ENCODE measurements around the gene TRIP6. TPM values are rescaled to one million over a fixed set of nuclear protein-coding genes. Genes with fewer than 3 reads are reported as not detected.
"Not testable (repeated sequence)": the region's sequence is repeated elsewhere in the genome, so short reads cannot be mapped to it uniquely, and the experiment has no call there.

Gene TRIP6
- total RNA-seq, 1 donor from 2014 or later = 25.6 TPM

- Histone ChIP-seq H3K27me3 (ENCODE audit: control insufficient read depth in 3 of 3, insufficient read depth in 3 of 3, low read length in 3 of 3) (no peaks in the 10 kb centered on the region), H3K9me3 (ENCODE audit: control insufficient read depth in 3 of 3, low read length in 3 of 3) (no peaks in the 10 kb centered on the region), H3K9ac (ENCODE audit: low read depth in 1 of 3, low read length in 3 of 3) (peak overlapping the region in 2 of 3 donors; percentile 69 to 78), H3K4me1 (ENCODE audit: control insufficient read depth in 3 of 3, insufficient read depth in 3 of 3, low read length in 3 of 3) (peaks cover 4 to 9% (median 8%) of the 10 kb centered on the region in 3 donors), H3K36me3 (ENCODE audit: control insufficient read depth in 3 of 3, insufficient read depth in 3 of 3, low read length in 3 of 3) (no peaks in the 10 kb centered on the region), H3K27ac (ENCODE audit: low read depth, low read length) (peak overlapping the region; percentile 65), H3K4me3 (ENCODE audit: low read length in 3 of 3) (peak overlapping the region; percentile 57 to 80 (median 76))
Measured at GRCh38 chr7:100836812-100837098, 30.4 kb upstream of the TRIP6 start.

- peak overlapping the region; percentile 57 to 80 (median 76) for H3K4me3 ChIP-seq (ENCODE audit: low read length in 3 of 3)
- no peaks in the 10 kb centered on the region for H3K27me3 ChIP-seq (ENCODE audit: control insufficient read depth in 3 of 3, insufficient read depth in 3 of 3, low read length in 3 of 3)
- H3K9me3 ChIP-seq (ENCODE audit: control insufficient read depth in 3 of 3, low read length in 3 of 3) = no peaks in the 10 kb centered on the region
- peak overlapping the region; percentile 57 to 78 (median 69) for H3K9ac ChIP-seq (ENCODE audit: low read depth in 1 of 3, low read length in 3 of 3)
- H3K4me1 ChIP-seq (ENCODE audit: control insufficient read depth in 3 of 3, insufficient read depth in 3 of 3, low read length in 3 of 3) = peaks cover 4 to 9% (median 8%) of the 10 kb centered on the region in 3 donors
- peak overlapping the region; percentile 65 for H3K27ac ChIP-seq (ENCODE audit: low read depth, low read length)
- H3K36me3 ChIP-seq (ENCODE audit: control insufficient read depth in 3 of 3, insufficient read depth in 3 of 3, low read length in 3 of 3) = no peaks in the 10 kb centered on the region
Measured at GRCh38 chr7:100837099-100837836, 29.9 kb upstream of the TRIP6 start.

- no peaks in the 10 kb centered on the region for H3K9me3 ChIP-seq (ENCODE audit: control insufficient read depth in 3 of 3, low read length in 3 of 3)
- H3K4me3 ChIP-seq (ENCODE audit: low read length in 3 of 3) = no peak overlapping the region
- H3K27ac ChIP-seq (ENCODE audit: low read depth, low read length) = no peak overlapping the region
- H3K36me3 ChIP-seq (ENCODE audit: control insufficient read depth in 3 of 3, insufficient read depth in 3 of 3, low read length in 3 of 3) = no peaks in the 10 kb centered on the region
- no peak overlapping the region for H3K9ac ChIP-seq (ENCODE audit: low read depth in 1 of 3, low read length in 3 of 3)
- H3K27me3 ChIP-seq (ENCODE audit: control insufficient read depth in 3 of 3, insufficient read depth in 3 of 3, low read length in 3 of 3) = no peaks in the 10 kb centered on the region
- H3K4me1 ChIP-seq (ENCODE audit: control insufficient read depth in 3 of 3, insufficient read depth in 3 of 3, low read length in 3 of 3) = peaks cover 4 to 9% (median 8%) of the 10 kb centered on the region in 3 donors
Measured at GRCh38 chr7:100839361-100839760, 27.8 kb upstream of the TRIP6 start.

GRCh38 chr7:100840470-100841100 lies 26.6 kb upstream of the TRIP6 start:
- Histone ChIP-seq H3K27me3 (ENCODE audit: control insufficient read depth in 3 of 3, insufficient read depth in 3 of 3, low read length in 3 of 3) (no peaks in the 10 kb centered on the region), H3K4me3 (ENCODE audit: low read length in 3 of 3) (no peak overlapping the region), H3K9me3 (ENCODE audit: control insufficient read depth in 3 of 3, low read length in 3 of 3) (no peaks in the 10 kb centered on the region), H3K36me3 (ENCODE audit: control insufficient read depth in 3 of 3, insufficient read depth in 3 of 3, low read length in 3 of 3) (no peaks in the 10 kb centered on the region), H3K9ac (ENCODE audit: low read depth in 1 of 3, low read length in 3 of 3) (no peak overlapping the region), H3K27ac (ENCODE audit: low read depth, low read length) (no peak overlapping the region), H3K4me1 (ENCODE audit: control insufficient read depth in 3 of 3, insufficient read depth in 3 of 3, low read length in 3 of 3) (peaks cover 4 to 9% (median 8%) of the 10 kb centered on the region in 3 donors)

GRCh38 chr7:100847360-100847759 lies 19.8 kb upstream of the TRIP6 start:
- no peaks in the 10 kb centered on the region for H3K27me3 ChIP-seq (ENCODE audit: control insufficient read depth in 3 of 3, insufficient read depth in 3 of 3, low read length in 3 of 3)
- H3K4me3 ChIP-seq (ENCODE audit: low read length in 3 of 3) = no peak overlapping the region
- no peak overlapping the region for H3K9ac ChIP-seq (ENCODE audit: low read depth in 1 of 3, low read length in 3 of 3)
- no peaks in the 10 kb centered on the region for H3K36me3 ChIP-seq (ENCODE audit: control insufficient read depth in 3 of 3, insufficient read depth in 3 of 3, low read length in 3 of 3)
- no peaks in the 10 kb centered on the region for H3K9me3 ChIP-seq (ENCODE audit: control insufficient read depth in 3 of 3, low read length in 3 of 3)
- H3K27ac ChIP-seq (ENCODE audit: low read depth, low read length) = no peak overlapping the region
- peaks cover 7 to 8% (median 7%) of the 10 kb centered on the region in 3 donors for H3K4me1 ChIP-seq (ENCODE audit: control insufficient read depth in 3 of 3, insufficient read depth in 3 of 3, low read length in 3 of 3)

GRCh38 chr7:100852048-100852872 lies 14.9 kb upstream of the TRIP6 start, which contains the start of gene SLC12A9:
Gene SLC12A9, plus strand, starts transcription at chr7:100852713. Its CDS starts 1,485 bp downstream, at chr7:100854198.
- H3K9ac ChIP-seq (ENCODE audit: low read depth in 1 of 3, low read length in 3 of 3) = peak within 1 kb of the TSS; percentile 43 to 79 (median 64)
- peak within 1 kb of the TSS; percentile 51 for H3K27ac ChIP-seq (ENCODE audit: low read depth, low read length)

GRCh38 chr7:100854146-100854895 lies 12.9 kb upstream of the TRIP6 start:
- no peak overlapping the region for H3K27ac ChIP-seq (ENCODE audit: low read depth, low read length)
- no peak overlapping the region for H3K4me3 ChIP-seq (ENCODE audit: low read length in 3 of 3)

More at GRCh38 chr7:100852048-100852872, 14.9 kb upstream of the TRIP6 start, which contains the start of gene SLC12A9:
- peak within 1 kb of the TSS; percentile 69 to 77 (median 74) for H3K4me3 ChIP-seq (ENCODE audit: low read length in 3 of 3)
- H3K27me3 ChIP-seq (ENCODE audit: control insufficient read depth in 3 of 3, insufficient read depth in 3 of 3, low read length in 3 of 3) = no peaks in the 10 kb centered on the region
- H3K36me3 ChIP-seq (ENCODE audit: control insufficient read depth in 3 of 3, insufficient read depth in 3 of 3, low read length in 3 of 3) = peaks cover 0 to 3% (median 0%) of the 10 kb centered on the region in 3 donors
- H3K9me3 ChIP-seq (ENCODE audit: control insufficient read depth in 3 of 3, low read length in 3 of 3) = no peaks in the 10 kb centered on the region
- peaks cover 12 to 15% (median 14%) of the 10 kb centered on the region in 3 donors for H3K4me1 ChIP-seq (ENCODE audit: control insufficient read depth in 3 of 3, insufficient read depth in 3 of 3, low read length in 3 of 3)

GRCh38 chr7:100854899-100855298 lies 12.3 kb upstream of the TRIP6 start:
- not testable (repeated sequence) for H3K27ac ChIP-seq (ENCODE audit: low read depth, low read length); H3K9ac ChIP-seq (ENCODE audit: low read depth in 1 of 3, low read length in 3 of 3); H3K4me3 ChIP-seq (ENCODE audit: low read length in 3 of 3); H3K9me3 ChIP-seq (ENCODE audit: control insufficient read depth in 3 of 3, low read length in 3 of 3); H3K36me3 ChIP-seq (ENCODE audit: control insufficient read depth in 3 of 3, insufficient read depth in 3 of 3, low read length in 3 of 3); H3K27me3 ChIP-seq (ENCODE audit: control insufficient read depth in 3 of 3, insufficient read depth in 3 of 3, low read length in 3 of 3)
- peaks cover 12 to 15% (median 14%) of the 10 kb centered on the region in 3 donors for H3K4me1 ChIP-seq (ENCODE audit: control insufficient read depth in 3 of 3, insufficient read depth in 3 of 3, low read length in 3 of 3)

More at GRCh38 chr7:100854146-100854895, 12.9 kb upstream of the TRIP6 start:
- no peak overlapping the region for H3K9ac ChIP-seq (ENCODE audit: low read depth in 1 of 3, low read length in 3 of 3)
- H3K27me3 ChIP-seq (ENCODE audit: control insufficient read depth in 3 of 3, insufficient read depth in 3 of 3, low read length in 3 of 3) = no peaks in the 10 kb centered on the region
- H3K36me3 ChIP-seq (ENCODE audit: control insufficient read depth in 3 of 3, insufficient read depth in 3 of 3, low read length in 3 of 3) = peaks cover 0 to 3% (median 0%) of the 10 kb centered on the region in 3 donors
- H3K4me1 ChIP-seq (ENCODE audit: control insufficient read depth in 3 of 3, insufficient read depth in 3 of 3, low read length in 3 of 3) = peaks cover 12 to 15% (median 14%) of the 10 kb centered on the region in 3 donors
- H3K9me3 ChIP-seq (ENCODE audit: control insufficient read depth in 3 of 3, low read length in 3 of 3) = no peaks in the 10 kb centered on the region

- H3K4me1 ChIP-seq (ENCODE audit: control insufficient read depth in 3 of 3, insufficient read depth in 3 of 3, low read length in 3 of 3) = peaks cover 12 to 15% (median 14%) of the 10 kb centered on the region in 3 donors
- H3K9me3 ChIP-seq (ENCODE audit: control insufficient read depth in 3 of 3, low read length in 3 of 3) = no peaks in the 10 kb centered on the region
- H3K36me3 ChIP-seq (ENCODE audit: control insufficient read depth in 3 of 3, insufficient read depth in 3 of 3, low read length in 3 of 3) = peaks cover 0 to 12% (median 6%) of the 10 kb centered on the region in 3 donors
- H3K4me3 ChIP-seq (ENCODE audit: low read length in 3 of 3) = no peak overlapping the region
- H3K9ac ChIP-seq (ENCODE audit: low read depth in 1 of 3, low read length in 3 of 3) = no peak overlapping the region
- no peaks in the 10 kb centered on the region for H3K27me3 ChIP-seq (ENCODE audit: control insufficient read depth in 3 of 3, insufficient read depth in 3 of 3, low read length in 3 of 3)
- H3K27ac ChIP-seq (ENCODE audit: low read depth, low read length) = no peak overlapping the region
Measured at GRCh38 chr7:100855515-100855914, 11.7 kb upstream of the TRIP6 start.

Measured in skeletal muscle tissue (tissue), 4 donors.